HepG2 (cell line): ENCODE measurements around the gene THRA. TPM values are rescaled to one million over a fixed set of nuclear protein-coding genes. Genes with fewer than 3 reads are reported as not detected.
A peak's percentile ranks its signal among the peaks of the same experiment; 100 is the strongest.

Experiments used
- AFF4 ChIP-seq: sonication (generic); formaldehyde crosslinking; IDR thresholded peaks from 2 replicates; pipeline ENCODE4 v1.4.0; 2020; ENCODE audit warnings: missing genetic modification reagents
- ARNT ChIP-seq: fragments of 450-650 bp; IDR thresholded peaks from 2 replicates; pipeline ENCODE4 v1.6.1; 2017
- CBX2 ChIP-seq, 2 experiments: fragments of 200-600 bp in 1 of 2; sonication (generic); formaldehyde crosslinking in 1 of 2; IDR thresholded peaks; 2 replicates each; pipeline versions ENCODE4 v1.7.0 to v1.8.1; 2018 to 2022; ENCODE audit warnings: low read depth in 2 of 2, low read length in 1 of 2, mild to moderate bottlenecking in 1 of 2, missing genetic modification reagents in 1 of 2
- FOXM1 ChIP-seq: sonication (generic); formaldehyde crosslinking; IDR thresholded peaks from 2 replicates; pipeline ENCODE4 v1.5.0; 2020; ENCODE audit warnings: missing genetic modification reagents
- IKZF1 ChIP-seq: fragments of 450-650 bp; IDR thresholded peaks from 2 replicates; pipeline ENCODE4 v1.7.1; 2016
- KLF11 ChIP-seq: IDR thresholded peaks from 2 replicates; pipeline ENCODE4 v1.6.1; 2016; ENCODE audit warnings: missing compliant biosample characterization
- NONO ChIP-seq, 2 experiments: fragments of 450-650 bp in 1 of 2; sonication (generic) in 1 of 2; formaldehyde crosslinking in 1 of 2; IDR thresholded peaks in 1 of 2; conservative IDR thresholded peaks in 1 of 2; 2 replicates each; pipeline versions ENCODE4 v1.6.1 to v1.8.0; 2017 to 2022; ENCODE audit warnings: mild to moderate bottlenecking in 1 of 2, missing genetic modification reagents in 1 of 2, moderate library complexity in 1 of 2
- PAX8 ChIP-seq: sonication (generic); formaldehyde crosslinking; IDR thresholded peaks from 2 replicates; pipeline ENCODE4 v1.8.0; 2022; ENCODE audit warnings: mild to moderate bottlenecking, missing genetic modification reagents, borderline replicate concordance
- POLR2AphosphoS2 ChIP-seq: IDR thresholded peaks from 2 replicates; pipeline ENCODE4 v1.6.1; 2011; ENCODE audit warnings: low read depth, low read length, improper control_type of control experiment
- SMAD1 ChIP-seq: sonication (generic); formaldehyde crosslinking; IDR thresholded peaks from 2 replicates; pipeline ENCODE4 v1.4.0; 2020; ENCODE audit warnings: missing genetic modification reagents, low read depth, mild to moderate bottlenecking, borderline replicate concordance
- THAP11 ChIP-seq: IDR thresholded peaks from 2 replicates; pipeline ENCODE4 v1.6.1; 2016; ENCODE audit warnings: missing biosample characterization, missing genetic modification reagents
- ZBTB2 ChIP-seq: sonication (generic); formaldehyde crosslinking; IDR thresholded peaks from 2 replicates; pipeline ENCODE4 v1.8.0; 2022; ENCODE audit warnings: low read depth, missing genetic modification reagents
- ZNF225 ChIP-seq: sonication (generic); formaldehyde crosslinking; IDR thresholded peaks from 2 replicates; pipeline ENCODE4 v1.4.0; 2020; ENCODE audit warnings: mild to moderate bottlenecking, missing genetic modification reagents
- ZNF264 ChIP-seq: sonication (generic); formaldehyde crosslinking; IDR thresholded peaks from 2 replicates; pipeline ENCODE4 v1.4.0; 2020; ENCODE audit warnings: missing genetic modification reagents
- ZNF282 ChIP-seq: fragments of 450-650 bp; IDR thresholded peaks from 2 replicates; pipeline ENCODE4 v1.6.1; 2018; ENCODE audit not compliant: partially characterized antibody
- ZNF331 ChIP-seq: sonication (generic); formaldehyde crosslinking; IDR thresholded peaks from 2 replicates; pipeline ENCODE4 v1.4.0; 2020; ENCODE audit warnings: missing genetic modification reagents
- ZNF607 ChIP-seq: sonication (generic); formaldehyde crosslinking; IDR thresholded peaks from 2 replicates; pipeline ENCODE4 v1.5.1; 2020; ENCODE audit warnings: missing genetic modification reagents, mild to moderate bottlenecking, borderline replicate concordance
- polyA plus RNA-seq, 8 experiments: library from polyadenylated mRNA; depleted of rRNA in 3 of 8; stranded (reverse) in 7 of 8; unstranded in 1 of 8; fragments of >200 nt; fragmentation: Illumina TruSeq in 4 of 8; extraction: Trizol in 4 of 8; gene quantifications; 2 replicates each; pipeline versions ENCODE4 v1.2.1 to v1.2.3, GENCODE V29; 2011 to 2016; ENCODE audit warnings: low read depth in 4 of 8, missing spikeins in 1 of 8, mixed read lengths in 1 of 8; ENCODE audit not compliant: insufficient read depth in 1 of 8
- total RNA-seq, 5 experiments: library from RNA; depleted of rRNA; stranded (reverse); fragments of >200 nt; fragmentation: Illumina TruSeq; extraction: Trizol; gene quantifications; 2 replicates each; pipeline ENCODE4 v1.2.3, GENCODE V29; 2016; ENCODE audit warnings: low read depth in 1 of 5
- TF ChIP-seq, protein P1 (sequence below): sonication (generic); formaldehyde crosslinking; IDR thresholded peaks from 2 replicates; pipeline ENCODE4 v1.8.1; 2023; ENCODE audit warnings: mild to moderate bottlenecking, missing genetic modification reagents
- TF ChIP-seq, protein P2 (sequence below): sonication (generic); formaldehyde crosslinking; IDR thresholded peaks from 2 replicates; pipeline ENCODE4 v1.5.0; 2020; ENCODE audit warnings: mild to moderate bottlenecking, missing genetic modification reagents

Gene THRA
- total and polyA plus RNA-seq, 2 of the 13 experiments (the other 11 are each of a cell fraction or from before 2014, with no cell fraction given), result 8.0 to 9.9 TPM

DNA sequence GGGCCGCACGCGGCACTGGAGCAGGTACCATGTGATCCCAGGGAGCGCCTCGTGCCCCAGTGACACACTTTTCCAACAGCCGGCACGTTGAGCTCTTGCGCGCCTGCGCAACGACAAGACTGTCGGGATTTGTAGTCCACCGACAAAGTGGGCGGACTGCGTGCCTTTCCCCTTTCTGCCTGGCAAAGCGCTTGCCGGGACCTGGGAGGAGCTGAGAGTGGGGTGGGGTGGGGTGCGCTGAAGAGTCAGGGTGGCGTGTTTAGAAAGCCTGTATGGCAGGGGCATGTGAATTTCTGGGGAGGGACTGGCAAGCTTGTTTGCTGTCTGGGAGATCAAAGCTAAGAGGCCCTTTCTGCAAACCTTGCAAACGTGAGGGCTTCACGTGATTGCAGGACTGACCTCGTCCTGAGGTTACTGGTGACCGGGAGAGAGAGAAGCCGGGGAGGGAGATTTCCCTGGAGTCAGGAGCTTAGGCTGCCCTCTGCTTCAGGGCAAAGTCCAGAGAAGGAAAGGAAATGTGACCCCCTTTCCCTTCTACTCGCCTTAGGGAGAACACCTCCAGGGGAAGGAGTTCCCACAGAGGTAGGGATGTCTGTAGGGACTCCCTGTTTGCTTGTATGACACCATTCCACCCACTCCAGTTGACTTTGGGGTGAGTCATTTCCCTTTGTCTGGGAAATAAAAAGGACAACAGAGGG is 38.1 kb downstream of the THRA start (continued):
- TF ChIP-seq, protein P1, sequence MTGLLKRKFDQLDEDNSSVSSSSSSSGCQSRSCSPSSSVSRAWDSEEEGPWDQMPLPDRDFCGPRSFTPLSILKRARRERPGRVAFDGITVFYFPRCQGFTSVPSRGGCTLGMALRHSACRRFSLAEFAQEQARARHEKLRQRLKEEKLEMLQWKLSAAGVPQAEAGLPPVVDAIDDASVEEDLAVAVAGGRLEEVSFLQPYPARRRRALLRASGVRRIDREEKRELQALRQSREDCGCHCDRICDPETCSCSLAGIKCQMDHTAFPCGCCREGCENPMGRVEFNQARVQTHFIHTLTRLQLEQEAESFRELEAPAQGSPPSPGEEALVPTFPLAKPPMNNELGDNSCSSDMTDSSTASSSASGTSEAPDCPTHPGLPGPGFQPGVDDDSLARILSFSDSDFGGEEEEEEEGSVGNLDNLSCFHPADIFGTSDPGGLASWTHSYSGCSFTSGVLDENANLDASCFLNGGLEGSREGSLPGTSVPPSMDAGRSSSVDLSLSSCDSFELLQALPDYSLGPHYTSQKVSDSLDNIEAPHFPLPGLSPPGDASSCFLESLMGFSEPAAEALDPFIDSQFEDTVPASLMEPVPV (CRISPR knock-in tag), result peak; percentile 98; the same call in 1 of the 2 replicates
- TF ChIP-seq ZNF282 (peak; percentile 70), PAX8 (CRISPR knock-in tag) (peak; percentile 99), ARNT (no peak; the same call in 1 of the 2 replicates), THAP11 (peak; percentile 98), ZBTB2 (peak; percentile 92), ZNF225 (CRISPR knock-in tag) (peak; percentile 98; the same call in 1 of the 2 replicates), NONO (IDR thresholded peaks at IDR 0.05) (no peak), NONO (CRISPR knock-in tag; conservative IDR thresholded peaks at IDR 0.05) (peak; percentile 87), IKZF1 (no peak), ZNF264 (CRISPR knock-in tag) (peak; percentile 99), KLF11 (peak; percentile 99; the same call in 1 of the 2 replicates), FOXM1 (CRISPR knock-in tag) (0 out of 2 replicates have a peak, but pooled peaks have one; percentile 37), SMAD1 (CRISPR knock-in tag) (peak; percentile 71; the same call in 1 of the 2 replicates), CBX2 (IDR thresholded peaks at IDR 0.05; ENCODE audit: low read depth, low read length) (no peak), CBX2 (CRISPR knock-in tag; IDR thresholded peaks at IDR 0.05; ENCODE audit: low read depth) (no peak), ZNF607 (CRISPR knock-in tag) (peak; percentile 99), AFF4 (CRISPR knock-in tag) (peak; percentile 25; the same call in 1 of the 2 replicates), POLR2AphosphoS2 (no peak; the same call in 1 of the 2 replicates), ZNF331 (CRISPR knock-in tag) (peak; percentile 90)
- TF ChIP-seq, protein P2, sequence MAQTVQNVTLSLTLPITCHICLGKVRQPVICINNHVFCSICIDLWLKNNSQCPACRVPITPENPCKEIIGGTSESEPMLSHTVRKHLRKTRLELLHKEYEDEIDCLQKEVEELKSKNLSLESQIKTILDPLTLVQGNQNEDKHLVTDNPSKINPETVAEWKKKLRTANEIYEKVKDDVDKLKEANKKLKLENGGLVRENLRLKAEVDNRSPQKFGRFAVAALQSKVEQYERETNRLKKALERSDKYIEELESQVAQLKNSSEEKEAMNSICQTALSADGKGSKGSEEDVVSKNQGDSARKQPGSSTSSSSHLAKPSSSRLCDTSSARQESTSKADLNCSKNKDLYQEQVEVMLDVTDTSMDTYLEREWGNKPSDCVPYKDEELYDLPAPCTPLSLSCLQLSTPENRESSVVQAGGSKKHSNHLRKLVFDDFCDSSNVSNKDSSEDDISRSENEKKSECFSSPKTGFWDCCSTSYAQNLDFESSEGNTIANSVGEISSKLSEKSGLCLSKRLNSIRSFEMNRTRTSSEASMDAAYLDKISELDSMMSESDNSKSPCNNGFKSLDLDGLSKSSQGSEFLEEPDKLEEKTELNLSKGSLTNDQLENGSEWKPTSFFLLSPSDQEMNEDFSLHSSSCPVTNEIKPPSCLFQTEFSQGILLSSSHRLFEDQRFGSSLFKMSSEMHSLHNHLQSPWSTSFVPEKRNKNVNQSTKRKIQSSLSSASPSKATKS (CRISPR knock-in tag), result peak; percentile 52
